Mucosa of descending colon (tissue), 3 donors: ENCODE results near the gene FADS1. TPM values are rescaled to one million over a fixed set of nuclear protein-coding genes. Genes with fewer than 3 reads are reported as not detected.

Source experiments
- ATAC-seq: fragments of 200-7000 bp; cut with Tn5 transposase; one replicate; pipeline ENCODE4 v1.9.1; 2020; ENCODE audit warnings: mild to moderate bottlenecking, moderate library complexity
- DNase-seq, 3 donors: peaks; one replicate each; pipeline ENCODE4 v3.0.0-alpha.2; 2020
- H3K36me3 ChIP-seq: fragments of 200-600 bp; one replicate; pipeline ENCODE4 v1.8.0; 2021; ENCODE audit warnings: low read depth, mild to moderate bottlenecking
- H3K4me1 ChIP-seq: fragments of 200-600 bp; one replicate; pipeline ENCODE4 v1.8.0; 2021; ENCODE audit warnings: low read depth, mild to moderate bottlenecking
- H3K4me3 ChIP-seq: fragments of 200-600 bp; one replicate; pipeline ENCODE4 v1.8.0; 2021; ENCODE audit warnings: mild to moderate bottlenecking
- H3K9me3 ChIP-seq: fragments of 200-600 bp; one replicate; pipeline ENCODE4 v1.8.0; 2021; ENCODE audit warnings: mild to moderate bottlenecking
- intact Hi-C, 2 donors: fragments of 100-400 bp; cut with DNase I in 1 of 2; cut with micrococcal nuclease in 1 of 2; formaldehyde crosslinking; loops; one replicate each; pipeline versions ENCODE4 v1.11.0 to v1.11.1; 2022; cut with DNase I, micrococcal nuclease
- total RNA-seq, 3 donors: library from RNA; stranded (reverse); fragmentation: NEBNext Ultra II Directional in 2 of 3; extraction: Animal tissue kit (Norgen Biotek cat#: 25700) in 2 of 3; gene quantifications; one replicate each; pipeline versions ENCODE4 v1.2.1 to v1.2.4, GENCODE V29; 2021 to 2023
- TF ChIP-seq, protein P1 (sequence below): fragments of 200-600 bp; IDR thresholded peaks from one replicate; pipeline ENCODE4 v1.8.0; 2022; ENCODE audit warnings: antibody characterized with exemption, mild to moderate bottlenecking
- donor health status: DM: no; HTN: no; CAD: no; lungs with moderate emphysema.
- donor health status: DM: no; HTN: no; CAD: no.
- donor health status: DM: no; HTN: yes; CAD: no.

FADS1 gene
- total RNA-seq, 3 donors from 2014 or later = 2.8 to 17.3 (median 7.3) TPM

GRCh38 chr11:61854206-61854895, 37.5 kb upstream of the FADS1 start:
- Histone ChIP-seq H3K36me3 (no peaks in the 10 kb centered on the region), H3K4me1 (no peaks in the 10 kb centered on the region), H3K4me3 (no peak overlapping the region), H3K9me3 (no peaks in the 10 kb centered on the region)
- TF ChIP-seq, protein P1, sequence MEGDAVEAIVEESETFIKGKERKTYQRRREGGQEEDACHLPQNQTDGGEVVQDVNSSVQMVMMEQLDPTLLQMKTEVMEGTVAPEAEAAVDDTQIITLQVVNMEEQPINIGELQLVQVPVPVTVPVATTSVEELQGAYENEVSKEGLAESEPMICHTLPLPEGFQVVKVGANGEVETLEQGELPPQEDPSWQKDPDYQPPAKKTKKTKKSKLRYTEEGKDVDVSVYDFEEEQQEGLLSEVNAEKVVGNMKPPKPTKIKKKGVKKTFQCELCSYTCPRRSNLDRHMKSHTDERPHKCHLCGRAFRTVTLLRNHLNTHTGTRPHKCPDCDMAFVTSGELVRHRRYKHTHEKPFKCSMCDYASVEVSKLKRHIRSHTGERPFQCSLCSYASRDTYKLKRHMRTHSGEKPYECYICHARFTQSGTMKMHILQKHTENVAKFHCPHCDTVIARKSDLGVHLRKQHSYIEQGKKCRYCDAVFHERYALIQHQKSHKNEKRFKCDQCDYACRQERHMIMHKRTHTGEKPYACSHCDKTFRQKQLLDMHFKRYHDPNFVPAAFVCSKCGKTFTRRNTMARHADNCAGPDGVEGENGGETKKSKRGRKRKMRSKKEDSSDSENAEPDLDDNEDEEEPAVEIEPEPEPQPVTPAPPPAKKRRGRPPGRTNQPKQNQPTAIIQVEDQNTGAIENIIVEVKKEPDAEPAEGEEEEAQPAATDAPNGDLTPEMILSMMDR = no peak
- intact Hi-C loops = no loop called here
- DNase-seq (no peak), ATAC-seq (no peak)

GRCh38 chr11:61853698-61854169, 36.9 kb upstream of the FADS1 start:
- no peaks in the 10 kb centered on the region for H3K4me1 ChIP-seq
- ATAC-seq (no peak), DNase-seq (no peak)
- TF ChIP-seq, protein P1 = no peak
- intact Hi-C loops = no loop called here
- H3K4me3 ChIP-seq = no peak overlapping the region
- no peaks in the 10 kb centered on the region for H3K36me3 ChIP-seq
- no peaks in the 10 kb centered on the region for H3K9me3 ChIP-seq

GRCh38 chr11:61851900-61852295, 35.1 kb upstream of the FADS1 start:
- intact Hi-C loops = no loop called here

GRCh38 chr11:61851113-61851899, 34.5 kb upstream of the FADS1 start:
- intact Hi-C loops = no loop called here

More at GRCh38 chr11:61851900-61852295, 35.1 kb upstream of the FADS1 start:
- TF ChIP-seq, protein P1 = no peak
- Histone ChIP-seq H3K36me3 (no peaks in the 10 kb centered on the region), H3K9me3 (no peaks in the 10 kb centered on the region), H3K4me3 (no peak overlapping the region), H3K4me1 (no peaks in the 10 kb centered on the region)
- ATAC-seq (no peak), DNase-seq (no peak)

GRCh38 chr11:61850687-61851086, 33.9 kb upstream of the FADS1 start:
- ATAC-seq (no peak), DNase-seq (no peak)
- Histone ChIP-seq H3K4me1 (no peaks in the 10 kb centered on the region), H3K36me3 (no peaks in the 10 kb centered on the region), H3K9me3 (no peaks in the 10 kb centered on the region), H3K4me3 (no peak overlapping the region)
- TF ChIP-seq, protein P1 = no peak
- intact Hi-C loops = no loop called here

More at GRCh38 chr11:61851113-61851899, 34.5 kb upstream of the FADS1 start:
- DNase-seq (peak in 1 of 3 donors; percentile 42), ATAC-seq (no peak)
- Histone ChIP-seq H3K4me1 (no peaks in the 10 kb centered on the region), H3K36me3 (no peaks in the 10 kb centered on the region), H3K9me3 (no peaks in the 10 kb centered on the region), H3K4me3 (no peak overlapping the region)
- TF ChIP-seq, protein P1 = no peak
